Cerebellar nuclear complex (tissue), 1 donor: Measurements from ENCODE around the gene CIAO3.
"Not testable (repeated sequence)": the region's sequence is repeated elsewhere in the genome, so short reads cannot be mapped to it uniquely, and the experiment has no call there.

Experiments used
- DNase-seq, 2 experiments: peaks; one replicate each; lab custom pipeline; 2025; lab: John Stamatoyannopoulos, UW

The CIAO3 gene

GRCh38 chr16:722835-723633 is 17.8 kb downstream of the CIAO3 start:
- no peak for DNase-seq

- no peak for DNase-seq
Measured at GRCh38 chr16:721765-722540, 18.8 kb downstream of the CIAO3 start.

- DNase-seq: no peak
Measured at GRCh38 chr16:720990-721764, 19.6 kb downstream of the CIAO3 start, which contains the start of gene ANTKMT. Gene ANTKMT (plus strand): TSS chr16:721146. CDS start chr16:721275, 129 bp downstream.

GRCh38 chr16:720447-720989 is 20.3 kb downstream of the CIAO3 start:
- no peak for DNase-seq

- DNase-seq: no peak
Measured at GRCh38 chr16:719815-720446, 20.9 kb downstream of the CIAO3 start.

- no peak for DNase-seq
Measured at GRCh38 chr16:718922-719321, 21.9 kb downstream of the CIAO3 start.

GRCh38 chr16:718389-718788 is 22.4 kb downstream of the CIAO3 start:
- no peak for DNase-seq

- no peak for DNase-seq
Measured at GRCh38 chr16:717450-718245, 23.1 kb downstream of the CIAO3 start.

GRCh38 chr16:716768-717325 is 23.9 kb downstream of the CIAO3 start:
- DNase-seq: no peak

GRCh38 chr16:716200-716568 is 24.6 kb downstream of the CIAO3 start:
- DNase-seq: no peak

GRCh38 chr16:715477-716199 is 25.2 kb downstream of the CIAO3 start:
- no peak for DNase-seq

GRCh38 chr16:714558-715476 is 26.0 kb downstream of the CIAO3 start, which contains the start of gene METRN:
Gene METRN (plus strand): TSS chr16:715118. CDS start chr16:715290, 172 bp downstream.
- no peak for DNase-seq

GRCh38 chr16:714079-714478 is 26.7 kb downstream of the CIAO3 start:
- DNase-seq: no peak

GRCh38 chr16:712740-713250 is 28.0 kb downstream of the CIAO3 start:
- not testable (repeated sequence) for DNase-seq

- DNase-seq: no peak
Measured at GRCh38 chr16:711548-712320, 29.1 kb downstream of the CIAO3 start.

GRCh38 chr16:711084-711483 is 29.7 kb downstream of the CIAO3 start:
- no peak for DNase-seq

GRCh38 chr16:710500-711075 is 30.2 kb downstream of the CIAO3 start:
- no peak for DNase-seq
